IMR-90 (cell line): ENCODE results near the gene SGMS1. TPM values are rescaled to one million over a fixed set of nuclear protein-coding genes. Genes with fewer than 3 reads are reported as not detected.

Experiments
- ATAC-seq: fragments of 200-7000 bp; cut with Tn5 transposase; 2 replicates; pipeline ENCODE4 v1.9.1; 2020; ENCODE audit warnings: low read depth, mild to moderate bottlenecking, moderate library complexity
- BruUV-seq: library from RNA; stranded (reverse); fragments of 400-500 nt; replicated peaks from 2 replicates; lab custom pipeline; 2021; lab: Mats Ljungman, UMichigan
- CTCF ChIA-PET: fragments of 300-600 bp; formaldehyde crosslinking; extraction: SDS; loops from one replicate; lab custom pipeline; 2021; ENCODE audit warnings: antibody characterized with exemption; lab: Yijun Ruan, JAX
- POLR2A ChIA-PET: fragments of 300-600 bp; sonication (Branson Sonifier 250); formaldehyde crosslinking; loops from one replicate; lab custom pipeline; 2022; ENCODE audit warnings: antibody characterized with exemption; ENCODE audit not compliant: unreplicated experiment; lab: Charles Lee
- DNase-seq: peaks from one replicate; pipeline ENCODE4 v3.0.0; 2013
- H2AFZ ChIP-seq: replicated peaks from 2 replicates; pipeline ENCODE3; 2013; ENCODE audit warnings: low read length, mild to moderate bottlenecking; ENCODE audit not compliant: poor library complexity
- H2AK5ac ChIP-seq: 2 replicates; pipeline ENCODE4 v1.6.1; 2013; ENCODE audit warnings: low read depth, low read length, inconsistent platforms
- H2AK9ac ChIP-seq: replicated peaks from 2 replicates; pipeline ENCODE3; 2013; ENCODE audit warnings: mild to moderate bottlenecking, low read depth, low read length, moderate library complexity; ENCODE audit not compliant: poor library complexity
- H2BK120ac ChIP-seq: 2 replicates; pipeline ENCODE4 v1.6.1; 2013; ENCODE audit warnings: low read depth, low read length, inconsistent platforms
- H2BK15ac ChIP-seq: 3 replicates; pipeline ENCODE4 v1.6.1; 2013; ENCODE audit warnings: low read depth, low read length, inconsistent platforms
- H2BK20ac ChIP-seq: 2 replicates; pipeline ENCODE4 v1.6.1; 2013; ENCODE audit warnings: low read depth, mild to moderate bottlenecking, inconsistent platforms, low read length, moderate library complexity
- H2BK5ac ChIP-seq: 2 replicates; pipeline ENCODE4 v1.6.1; 2013; ENCODE audit warnings: mild to moderate bottlenecking, low read depth, low read length, inconsistent platforms; ENCODE audit not compliant: poor library complexity, severe bottlenecking
- H3K14ac ChIP-seq: replicated peaks from 2 replicates; pipeline ENCODE4 v1.6.1; 2013; ENCODE audit warnings: low read depth, low read length, inconsistent platforms
- H3K18ac ChIP-seq: 2 replicates; pipeline ENCODE4 v1.6.1; 2013; ENCODE audit warnings: low read depth, low read length, control low read depth
- H3K23ac ChIP-seq: 2 replicates; pipeline ENCODE4 v1.6.1; 2013; ENCODE audit warnings: low read depth, low read length, inconsistent platforms
- H3K27ac ChIP-seq: 2 replicates; pipeline ENCODE4 v1.5.1; 2013; ENCODE audit warnings: mild to moderate bottlenecking, control low read depth, low read length; ENCODE audit not compliant: insufficient read depth
- H3K27me3 ChIP-seq: 2 replicates; pipeline ENCODE4 v1.6.1; 2013; ENCODE audit warnings: low read length; ENCODE audit not compliant: control insufficient read depth, insufficient read depth
- H3K36me3 ChIP-seq: 2 replicates; pipeline ENCODE4 v1.6.1; 2013; ENCODE audit warnings: low read length, mixed read lengths; ENCODE audit not compliant: control insufficient read depth, insufficient read depth
- H3K4ac ChIP-seq: 2 replicates; pipeline ENCODE4 v1.6.1; 2013; ENCODE audit warnings: low read depth, low read length, inconsistent platforms
- H3K4me1 ChIP-seq: 2 replicates; pipeline ENCODE4 v1.6.1; 2013; ENCODE audit warnings: low read length, mixed read lengths; ENCODE audit not compliant: control insufficient read depth, insufficient read depth
- H3K4me2 ChIP-seq: 2 replicates; pipeline ENCODE4 v1.6.1; 2013; ENCODE audit warnings: low read depth, mild to moderate bottlenecking, control low read depth, low read length, moderate library complexity
- H3K4me3 ChIP-seq: 2 replicates; pipeline ENCODE4 v1.5.1; 2013; ENCODE audit warnings: low read depth, mild to moderate bottlenecking, control low read depth, low read length, moderate library complexity; ENCODE audit not compliant: insufficient read depth
- H3K56ac ChIP-seq: 2 replicates; pipeline ENCODE4 v1.6.1; 2013; ENCODE audit warnings: low read length, inconsistent platforms; ENCODE audit not compliant: insufficient read depth; ENCODE audit errors: extremely low read depth
- H3K79me1 ChIP-seq, 2 experiments: 2 replicates each; pipeline ENCODE4 v1.6.1; 2013; ENCODE audit warnings: low read length in 2 of 2, inconsistent platforms in 1 of 2, low read depth in 1 of 2
- H3K9ac ChIP-seq: 2 replicates; pipeline ENCODE4 v1.6.1; 2013; ENCODE audit warnings: low read depth, low read length, control low read depth
- H3K9me1 ChIP-seq: 2 replicates; pipeline ENCODE4 v1.6.1; 2013; ENCODE audit warnings: low read length, inconsistent platforms; ENCODE audit not compliant: insufficient read depth
- H3K9me3 ChIP-seq: 2 replicates; pipeline ENCODE4 v1.6.1; 2013; ENCODE audit warnings: low read length; ENCODE audit not compliant: control insufficient read depth, insufficient read depth
- H4K20me1 ChIP-seq: 2 replicates; pipeline ENCODE4 v1.6.1; 2013; ENCODE audit warnings: low read length, inconsistent platforms; ENCODE audit not compliant: insufficient read depth
- H4K5ac ChIP-seq: 2 replicates; pipeline ENCODE4 v1.6.1; 2013; ENCODE audit warnings: mild to moderate bottlenecking, low read depth, low read length, control low read depth
- H4K8ac ChIP-seq, 2 experiments: 2 replicates each; pipeline ENCODE4 v1.6.1; 2013; ENCODE audit warnings: low read depth in 2 of 2, low read length in 2 of 2, control low read depth in 1 of 2, inconsistent platforms in 1 of 2
- H4K91ac ChIP-seq: 2 replicates; pipeline ENCODE4 v1.6.1; 2013; ENCODE audit warnings: low read depth, low read length, inconsistent platforms; ENCODE audit not compliant: insufficient read depth
- ELK1 ChIP-seq: fragments of 150-350 bp; IDR thresholded peaks from 2 replicates; pipeline ENCODE4 v1.6.1; 2016; ENCODE audit warnings: low read depth, mild to moderate bottlenecking, low read length, moderate library complexity, borderline replicate concordance
- FOS ChIP-seq: fragments of 150-350 bp; IDR thresholded peaks from 2 replicates; pipeline ENCODE4 v1.6.1; 2016; ENCODE audit warnings: low read depth, low read length
- POLR2A ChIP-seq: IDR thresholded peaks from 2 replicates; pipeline ENCODE4 v1.6.1; 2012; ENCODE audit warnings: mild to moderate bottlenecking, low read depth, low read length
- RAD21 ChIP-seq: IDR thresholded peaks from 2 replicates; pipeline ENCODE4 v1.6.1; 2012; ENCODE audit warnings: low read length, improper control_type of control experiment
- RCOR1 ChIP-seq: IDR thresholded peaks from 2 replicates; pipeline ENCODE4 v1.6.1; 2012; ENCODE audit warnings: mild to moderate bottlenecking, low read length, improper control_type of control experiment; ENCODE audit not compliant: insufficient replicate concordance
- SMC3 ChIP-seq: fragments of 150-350 bp; IDR thresholded peaks from 2 replicates; pipeline ENCODE4 v1.6.1; 2016; ENCODE audit warnings: low read depth, mild to moderate bottlenecking, antibody characterized with exemption, low read length, moderate library complexity
- WGBS, 2 experiments: methylation state at CpG; one replicate each; pipeline versions ENCODE4 v1.1.5 to v1.1.7; 2013; ENCODE audit warnings: missing lambda C conversion rate in 2 of 2; ENCODE audit not compliant: insufficient read length in 1 of 2; ENCODE audit errors: extremely low coverage in 2 of 2; 5-methylcytosine and 5-hydroxymethylcytosine counted together
- dilution Hi-C: fragments of 300-500 bp; cut with HindIII; formaldehyde crosslinking; loops from one replicate; pipeline ENCODE4 v1.14.3; 2018; ENCODE audit warnings: low sequenced_read_pairs; ENCODE audit not compliant: unreplicated experiment
- in situ Hi-C: fragments of 300-500 bp; cut with MboI; formaldehyde crosslinking; loops from 3 replicates; pipeline ENCODE4 v1.14.3; 2019; ENCODE audit warnings: low sequenced_read_pairs, inconsistent platforms, mixed read lengths
- intact Hi-C: fragments of 100-400 bp; cut with micrococcal nuclease; formaldehyde crosslinking; loops from 2 replicates; pipeline ENCODE4 v1.10.0; 2022
- polyA plus RNA-seq, 3 experiments: library from polyadenylated mRNA; depleted of rRNA; stranded (reverse); fragments of >200 nt; gene quantifications; 2 replicates each; pipeline ENCODE4 v1.2.3, GENCODE V29; 2012; ENCODE audit warnings: low replicate concordance in 1 of 3
- total RNA-seq: library from RNA; depleted of rRNA; stranded (reverse); fragments of >200 nt; gene quantifications from 2 replicates; pipeline ENCODE4 v1.2.3, GENCODE V29; 2012

SGMS1 gene
- total and polyA plus RNA-seq, 2 of the 4 experiments (the other 2 are of a cell fraction) = 9.8 to 30.8 TPM

GRCh38 chr10:50513956-50514355, 109.8 kb downstream of the SGMS1 start:
- no peak overlapping the region for H3K4me2 ChIP-seq
- no peak overlapping the region for H2AK5ac ChIP-seq
- no peak overlapping the region for H3K56ac ChIP-seq
- peaks cover 11% of the 10 kb centered on the region for H4K20me1 ChIP-seq
- intact Hi-C loops = loop anchor here (5.0 kb wide), 1 partner anchor 108 kb away; the partner anchor contains the start of gene SGMS1
- peaks cover 12% of the 10 kb centered on the region for H3K4me1 ChIP-seq
- no peaks in the 10 kb centered on the region; the same call in 1 of the 2 replicates for H3K36me3 ChIP-seq
- ATAC-seq (no peak), DNase-seq (no peak)
- H2BK15ac ChIP-seq = no peak overlapping the region
- no peak overlapping the region for H2BK120ac ChIP-seq
- 100% methylated on average over 1 of the region's 5 CpGs; no CpG with 5 or more reads in 1 of the 2 experiments for WGBS, 2 experiments
- no peak overlapping the region for H3K27ac ChIP-seq
- CTCF ChIA-PET = no interaction called here
- POLR2A ChIA-PET = interaction anchor here (0.6 kb wide), 1 partner anchor 1018 kb away, joined by 3 read pairs; no protein-coding TSS in a partner anchor
- no peaks in the 10 kb centered on the region for H3K9me3 ChIP-seq
- H3K18ac ChIP-seq = no peak overlapping the region
- H3K4me3 ChIP-seq = no peak overlapping the region
- H3K14ac ChIP-seq = no peak overlapping the region
- no peak overlapping the region for H3K23ac ChIP-seq
- no peak overlapping the region for H2AK9ac ChIP-seq
- no peak overlapping the region for H4K5ac ChIP-seq
- no peak overlapping the region for H2AFZ ChIP-seq
- H3K9me1 ChIP-seq = peaks cover 8% of the 10 kb centered on the region
- peaks cover 0 to 28% of the 10 kb centered on the region in 2 experiments; a peak in 2 of 4 replicates for H3K79me1 ChIP-seq
- H4K91ac ChIP-seq = no peak overlapping the region
- no peak overlapping the region for H3K4ac ChIP-seq
- H4K8ac ChIP-seq = no peak overlapping the region
- no peaks in the 10 kb centered on the region for H3K27me3 ChIP-seq
- no TSS peak for BruUV-seq
- TF ChIP-seq POLR2A (no peak), ELK1 (no peak), RAD21 (no peak), RCOR1 (no peak), FOS (no peak), SMC3 (no peak)
- no peak overlapping the region for H2BK5ac ChIP-seq
- H2BK20ac ChIP-seq = no peak overlapping the region
- in situ Hi-C loops = no loop called here
- dilution Hi-C loops = no loop called here
- no peak overlapping the region for H3K9ac ChIP-seq
